K562 (cell line): ENCODE measurements around the gene GOLT1A. TPM values are rescaled to one million over a fixed set of nuclear protein-coding genes. Genes with fewer than 3 reads are reported as not detected.
A peak's percentile ranks its signal among the peaks of the same experiment; 100 is the strongest.

ENCODE experiments used
- CXXC5 ChIP-seq: fragments of 250-450 bp; sonication (Bioruptor Pico); IDR thresholded peaks from 2 replicates; pipeline ENCODE4 v1.8.0; 2022; ENCODE audit warnings: inconsistent platforms, mild to moderate bottlenecking, moderate library complexity
- DMBX1 ChIP-seq: fragments of 250-450 bp; sonication (Bioruptor Pico); IDR thresholded peaks from 2 replicates; pipeline ENCODE4 v1.8.0; 2022; ENCODE audit warnings: inconsistent platforms, mild to moderate bottlenecking, moderate library complexity, borderline replicate concordance
- E2F8 ChIP-seq: fragments of 450-650 bp; IDR thresholded peaks from 2 replicates; pipeline ENCODE4 v1.7.1; 2018; ENCODE audit warnings: mild to moderate bottlenecking, low read depth; ENCODE audit not compliant: partially characterized antibody
- FUS ChIP-seq: fragments of 200-400 bp; formaldehyde crosslinking; optimal IDR thresholded peaks from 2 replicates; pipeline ENCODE3; 2017; ENCODE audit warnings: low read depth, low read length
- NCOA1 ChIP-seq: fragments of 450-650 bp; IDR thresholded peaks from 2 replicates; pipeline ENCODE4 v1.6.1; 2016; ENCODE audit warnings: low read depth
- OTX1 ChIP-seq: fragments of 450-650 bp; formaldehyde crosslinking; IDR thresholded peaks from 2 replicates; pipeline ENCODE4 v1.4.0; 2022; ENCODE audit warnings: mild to moderate bottlenecking
- PURB ChIP-seq: sonication (generic); formaldehyde crosslinking; IDR thresholded peaks from 2 replicates; pipeline ENCODE4 v1.9.0; 2021; ENCODE audit warnings: low read depth, mild to moderate bottlenecking, missing genetic modification reagents
- SIX5 ChIP-seq, 2 experiments: IDR thresholded peaks; 2 replicates each; pipeline ENCODE4 v1.6.1; 2011; ENCODE audit warnings: low read length in 2 of 2, borderline replicate concordance in 1 of 2, low read depth in 1 of 2, mild to moderate bottlenecking in 1 of 2, moderate library complexity in 1 of 2; ENCODE audit not compliant: insufficient read depth in 1 of 2
- TCF7 ChIP-seq: sonication (generic); IDR thresholded peaks from 2 replicates; pipeline ENCODE4 v1.6.1; 2016; ENCODE audit warnings: antibody characterized with exemption, borderline replicate concordance
- ZC3H4 ChIP-seq: sonication (generic); formaldehyde crosslinking; IDR thresholded peaks from 2 replicates; pipeline ENCODE4 v1.9.0; 2021; ENCODE audit warnings: missing genetic modification reagents, borderline replicate concordance
- ZNF133 ChIP-seq: fragments of 250-450 bp; sonication (Bioruptor Pico); IDR thresholded peaks from 2 replicates; pipeline ENCODE4 v1.4.0; 2020; ENCODE audit warnings: mild to moderate bottlenecking
- ZNF316 ChIP-seq: fragments of 450-650 bp; IDR thresholded peaks from 2 replicates; pipeline ENCODE4 v1.6.1; 2016
- ZNF318 ChIP-seq, 2 experiments: fragments of 450-650 bp; IDR thresholded peaks; 2 replicates each; pipeline ENCODE4 v1.6.1; 2016; ENCODE audit warnings: mild to moderate bottlenecking in 2 of 2, borderline replicate concordance in 1 of 2, low read depth in 1 of 2, moderate library complexity in 1 of 2
- polyA plus RNA-seq, 8 experiments: library from polyadenylated mRNA; depleted of rRNA in 4 of 8; stranded (reverse) in 5 of 8; unstranded in 3 of 8; fragments of >200 nt; fragmentation: Nextera tagmentation in 2 of 8; fragmentation: Illumina TruSeq in 1 of 8; extraction: Ambion mirVana in 2 of 8; extraction: Trizol in 1 of 8; gene quantifications; 2 replicates each; pipeline versions ENCODE4 v1.2.1 to v1.2.3, GENCODE V29; 2011 to 2014; ENCODE audit warnings: inconsistent platforms in 1 of 8, missing spikeins in 1 of 8
- total RNA-seq, 7 experiments: library from RNA; depleted of rRNA in 6 of 7; stranded (reverse); fragments of >200 nt in 6 of 7; fragmentation: Illumina TruSeq in 2 of 7; extraction: Trizol in 2 of 7; gene quantifications; 2 replicates each; pipeline versions ENCODE4 v1.2.1 to v1.2.3, GENCODE V29; 2011 to 2021; ENCODE audit warnings: low replicate concordance in 1 of 7
- TF ChIP-seq, protein P1 (sequence below), 2 experiments: fragments of 200-800 bp in 1 of 2; sonication (Bioruptor generic) in 1 of 2; sonication (generic) in 1 of 2; formaldehyde crosslinking in 1 of 2; IDR thresholded peaks in 1 of 2; conservative IDR thresholded peaks in 1 of 2; 2 replicates each; pipeline versions ENCODE4 v1.5.0 to v1.6.1; 2016 to 2020; ENCODE audit warnings: missing compliant biosample characterization in 1 of 2, missing genetic modification characterization in 1 of 2, missing genetic modification reagents in 1 of 2

GOLT1A gene
- total and polyA plus RNA-seq, 9 of the 15 experiments (the other 6 are each of a cell fraction or from before 2014, with no cell fraction given) = not detected

DNA sequence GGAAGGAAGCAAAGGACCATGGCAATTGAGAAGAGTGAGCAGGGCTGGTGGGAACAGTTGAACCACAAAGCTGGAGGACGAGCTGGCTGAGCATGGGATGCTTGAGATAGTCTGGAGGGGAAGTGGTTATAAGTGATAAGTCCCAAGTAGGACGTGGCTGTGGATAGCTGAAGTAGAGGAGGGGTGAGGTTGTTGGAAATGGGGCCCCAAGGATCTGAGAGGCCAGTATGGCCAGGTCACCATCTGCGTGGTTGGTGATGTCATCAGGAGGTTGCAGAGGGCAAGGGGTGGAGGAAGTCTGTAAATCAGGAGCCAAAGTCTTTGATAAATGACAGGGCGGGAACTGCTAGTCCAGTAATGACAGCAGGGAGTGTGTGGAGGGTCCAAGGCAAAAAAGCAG lies 36.7 kb downstream of the GOLT1A start (continued):
- no peak for TF ChIP-seq ZNF316
- TF ChIP-seq OTX1 (CRISPR knock-in tag) = peak; percentile 65
- TF ChIP-seq FUS = no peak
- TF ChIP-seq ZC3H4 (CRISPR knock-in tag) = no peak
- peak; percentile 98 for TF ChIP-seq TCF7
- no peak for TF ChIP-seq ZNF133 (CRISPR knock-in tag)
- no peak for TF ChIP-seq PURB (CRISPR knock-in tag)
- TF ChIP-seq E2F8 = peak; percentile 70
- TF ChIP-seq, protein P1, sequence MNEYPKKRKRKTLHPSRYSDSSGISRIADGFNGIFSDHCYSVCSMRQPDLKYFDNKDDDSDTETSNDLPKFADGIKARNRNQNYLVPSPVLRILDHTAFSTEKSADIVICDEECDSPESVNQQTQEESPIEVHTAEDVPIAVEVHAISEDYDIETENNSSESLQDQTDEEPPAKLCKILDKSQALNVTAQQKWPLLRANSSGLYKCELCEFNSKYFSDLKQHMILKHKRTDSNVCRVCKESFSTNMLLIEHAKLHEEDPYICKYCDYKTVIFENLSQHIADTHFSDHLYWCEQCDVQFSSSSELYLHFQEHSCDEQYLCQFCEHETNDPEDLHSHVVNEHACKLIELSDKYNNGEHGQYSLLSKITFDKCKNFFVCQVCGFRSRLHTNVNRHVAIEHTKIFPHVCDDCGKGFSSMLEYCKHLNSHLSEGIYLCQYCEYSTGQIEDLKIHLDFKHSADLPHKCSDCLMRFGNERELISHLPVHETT (CRISPR knock-in tag; conservative IDR thresholded peaks at IDR 0.05 in 1 of 2, IDR thresholded peaks at IDR 0.05 in 1 of 2) = peak in 1 of 2 experiments; percentile 89; a peak in 2 of 4 replicates
- TF ChIP-seq DMBX1 (CRISPR knock-in tag) = peak; percentile 28; the same call in 1 of the 2 replicates
- no peak for TF ChIP-seq SIX5 (IDR thresholded peaks at IDR 0.05; ENCODE audit: borderline replicate concordance in 1 of 2, insufficient read depth in 1 of 2, low read depth in 1 of 2, low read length in 2 of 2)
- TF ChIP-seq ZNF318 (IDR thresholded peaks at IDR 0.05; ENCODE audit: borderline replicate concordance in 1 of 2, low read depth in 1 of 2) = 0 out of 4 replicates have a peak, but pooled peaks of 1 of the 2 experiments have one; percentile 39
- TF ChIP-seq CXXC5 = peak; percentile 76
- TF ChIP-seq NCOA1 = no peak; the same call in 1 of the 2 replicates
